Suprapubic skin (tissue), 4 donors: ENCODE measurements around the gene SPTLC3.

Experiments
- CTCF ChIP-seq, 2 donors: fragments of 200-600 bp in 1 of 2; fragments of 450-650 bp in 1 of 2; sonication (generic) in 1 of 2; IDR thresholded peaks; one replicate each; pipeline ENCODE4 v1.5.1; 2016 to 2019; ENCODE audit warnings: antibody characterized with exemption in 2 of 2, mild to moderate bottlenecking in 1 of 2, moderate library complexity in 1 of 2
- EP300 ChIP-seq: sonication (generic); formaldehyde crosslinking; IDR thresholded peaks from one replicate; pipeline ENCODE4 v1.6.1; 2017; ENCODE audit warnings: antibody characterized with exemption
- POLR2A ChIP-seq, 2 donors: fragments of 450-650 bp; IDR thresholded peaks; one replicate each; pipeline ENCODE4 v1.6.1; 2017; ENCODE audit warnings: antibody characterized with exemption in 2 of 2, mild to moderate bottlenecking in 2 of 2, moderate library complexity in 2 of 2
- POLR2AphosphoS5 ChIP-seq, 3 donors: sonication (generic); formaldehyde crosslinking; IDR thresholded peaks; one replicate each; pipeline ENCODE4 v1.6.1; 2017; ENCODE audit warnings: antibody characterized with exemption in 3 of 3

- TF ChIP-seq POLR2A (IDR thresholded peaks at IDR 0.05) (no peak), CTCF (IDR thresholded peaks at IDR 0.05) (no peak), POLR2AphosphoS5 (IDR thresholded peaks at IDR 0.05) (no peak), EP300 (no peak)
These were observed 23.0 kb downstream of the SPTLC3 start for GRCh38 chr20:13031751-13032150.
